SK-N-SH (cell line): ENCODE results near the gene MRPL41. TPM values are rescaled to one million over a fixed set of nuclear protein-coding genes. Genes with fewer than 3 reads are reported as not detected.

Experiments
- CTCF ChIA-PET: fragments of 300-600, 350-600 bp; formaldehyde crosslinking; extraction: SDS; loops from one replicate; lab custom pipeline; 2021; lab: Yijun Ruan, JAX
- POLR2A ChIA-PET: fragments of 350-600 bp; sonication (Branson Sonifier 250); formaldehyde crosslinking; extraction: SDS; loops from one replicate; lab custom pipeline; 2020; ENCODE audit warnings: antibody characterized with exemption, inconsistent platforms; lab: Yijun Ruan, JAX
- DNase-seq: peaks from one replicate; pipeline ENCODE4 v3.0.0; 2012
- H2AFZ ChIP-seq: fragments of 200-600 bp; sonication (generic); 2 replicates; pipeline ENCODE4 v1.8.1; 2016; ENCODE audit warnings: antibody characterized with exemption, mild to moderate bottlenecking, low read depth
- H3F3A ChIP-seq: fragments of 200-600 bp; sonication (generic); replicated peaks from 2 replicates; pipeline ENCODE3; 2016; ENCODE audit warnings: antibody characterized with exemption, mild to moderate bottlenecking; ENCODE audit not compliant: insufficient read depth
- H3K27ac ChIP-seq, 2 experiments: fragments of 200-500 bp in 1 of 2; fragments of 200-600 bp in 1 of 2; sonication (Bioruptor generic) in 1 of 2; sonication (generic), shearing (Covaris generic) in 1 of 2; 2 replicates each; pipeline versions ENCODE4 v1.5.1 to v1.6.1; 2014 to 2016; ENCODE audit warnings: low read depth in 2 of 2, inconsistent platforms in 1 of 2, low read length in 1 of 2, mild to moderate bottlenecking in 1 of 2, mixed read lengths in 1 of 2
- H3K27me3 ChIP-seq: fragments of 200-600 bp; sonication (generic), shearing (Covaris generic); 2 replicates; pipeline ENCODE4 v1.6.1; 2016; ENCODE audit warnings: mixed run types; ENCODE audit not compliant: insufficient read depth
- H3K36me3 ChIP-seq, 2 experiments: fragments of 200-500 bp in 1 of 2; fragments of 200-600 bp in 1 of 2; sonication (Bioruptor generic) in 1 of 2; sonication (generic) in 1 of 2; replicated peaks in 1 of 2; 2 replicates each; pipeline versions ENCODE3 to v1.5.1; 2014 to 2016; ENCODE audit warnings: low read length in 1 of 2, mild to moderate bottlenecking in 1 of 2; ENCODE audit not compliant: insufficient read depth in 2 of 2, control insufficient read depth in 1 of 2
- H3K4me1 ChIP-seq, 2 experiments: fragments of 200-500 bp in 1 of 2; fragments of 200-600 bp in 1 of 2; sonication (Bioruptor generic) in 1 of 2; sonication (generic), shearing (Covaris generic) in 1 of 2; 2 replicates each; pipeline versions ENCODE4 v1.5.1 to v1.6.1; 2014 to 2016; ENCODE audit warnings: low read depth in 1 of 2, low read length in 1 of 2, mixed run types in 1 of 2; ENCODE audit not compliant: insufficient read depth in 2 of 2, control insufficient read depth in 1 of 2
- H3K4me2 ChIP-seq: fragments of 200-600 bp; sonication (generic), shearing (Covaris generic); 2 replicates; pipeline ENCODE4 v1.6.1; 2017; ENCODE audit warnings: mixed run types
- H3K4me3 ChIP-seq, 2 experiments: fragments of 200-500 bp in 1 of 2; fragments of 200-600 bp in 1 of 2; sonication (Bioruptor generic) in 1 of 2; sonication (generic), shearing (Covaris generic) in 1 of 2; 2 replicates each; pipeline versions ENCODE4 v1.5.1 to v1.8.1; 2014 to 2016; ENCODE audit warnings: low read depth in 2 of 2, inconsistent platforms in 1 of 2, low read length in 1 of 2, mild to moderate bottlenecking in 1 of 2, mixed read lengths in 1 of 2, moderate library complexity in 1 of 2
- H3K79me2 ChIP-seq: fragments of 200-600 bp; sonication (generic); 2 replicates; pipeline ENCODE4 v1.8.1; 2017; ENCODE audit warnings: mild to moderate bottlenecking; ENCODE audit not compliant: insufficient read depth
- H3K9ac ChIP-seq: fragments of 200-600 bp; sonication (generic); 2 replicates; pipeline ENCODE4 v1.6.1; 2017; ENCODE audit warnings: mixed run types
- H3K9me2 ChIP-seq: fragments of 200-600 bp; sonication (generic); 2 replicates; pipeline ENCODE4 v1.6.1; 2017; ENCODE audit warnings: mixed run types
- H3K9me3 ChIP-seq: fragments of 200-600 bp; sonication (generic); 2 replicates; pipeline ENCODE4 v1.6.1; 2017; ENCODE audit warnings: mixed run types, mild to moderate bottlenecking, moderate library complexity
- H4K20me1 ChIP-seq: fragments of 200-600 bp; sonication (generic); 2 replicates; pipeline ENCODE4 v1.6.1; 2017; ENCODE audit warnings: mild to moderate bottlenecking, mixed run types; ENCODE audit not compliant: insufficient read depth
- EZH2phosphoT487 ChIP-seq: fragments of 200-600 bp; sonication (generic); IDR thresholded peaks from 2 replicates; pipeline ENCODE4 v1.6.1; 2017; ENCODE audit warnings: low read depth, mixed run types, mild to moderate bottlenecking, antibody characterized with exemption, moderate library complexity, borderline replicate concordance
- JUND ChIP-seq: IDR thresholded peaks from 2 replicates; pipeline ENCODE4 v1.4.0; 2012
- MEF2A ChIP-seq: IDR thresholded peaks from 2 replicates; pipeline ENCODE4 v1.4.0; 2012; ENCODE audit warnings: low read depth, borderline replicate concordance
- NRF1 ChIP-seq: IDR thresholded peaks from 2 replicates; pipeline ENCODE4 v1.6.1; 2012; ENCODE audit warnings: low read depth, mild to moderate bottlenecking, low read length
- PBX3 ChIP-seq: IDR thresholded peaks from 2 replicates; pipeline ENCODE4; 2012
- POLR2AphosphoS5 ChIP-seq: IDR thresholded peaks from 2 replicates; pipeline ENCODE4 v1.6.1; 2012; ENCODE audit warnings: low read depth, low read length
- RAD21 ChIP-seq: IDR thresholded peaks from 2 replicates; pipeline ENCODE4 v1.6.1; 2012; ENCODE audit warnings: mild to moderate bottlenecking, low read length
- SIN3A ChIP-seq: IDR thresholded peaks from 2 replicates; pipeline ENCODE4 v1.6.1; 2012; ENCODE audit warnings: low read depth, mild to moderate bottlenecking, low read length, moderate library complexity, borderline replicate concordance
- TAF1 ChIP-seq: IDR thresholded peaks from 2 replicates; pipeline ENCODE4 v1.6.1; 2012; ENCODE audit warnings: low read depth, mild to moderate bottlenecking, low read length, moderate library complexity, borderline replicate concordance
- TCF12 ChIP-seq: IDR thresholded peaks from 2 replicates; pipeline ENCODE4 v1.4.0; 2012
- TEAD4 ChIP-seq: IDR thresholded peaks from 2 replicates; pipeline ENCODE4 v1.4.0; 2012; ENCODE audit warnings: mild to moderate bottlenecking, borderline replicate concordance; ENCODE audit not compliant: insufficient read depth
- YY1 ChIP-seq: IDR thresholded peaks from 2 replicates; pipeline ENCODE4 v1.4.0; 2012; ENCODE audit warnings: low read depth, mild to moderate bottlenecking
- ZBTB33 ChIP-seq: IDR thresholded peaks from 2 replicates; pipeline ENCODE4 v1.4.0; 2012; ENCODE audit warnings: low read depth, borderline replicate concordance
- WGBS: methylation state at CpG from one replicate; pipeline ENCODE4 v1.1.6; 2017; ENCODE audit warnings: low lambda C conversion rate; 5-methylcytosine and 5-hydroxymethylcytosine counted together
- polyA plus RNA-seq, 3 experiments: library from polyadenylated mRNA; depleted of rRNA; stranded (reverse); fragments of >200 nt; gene quantifications; 2 replicates each; pipeline ENCODE4 v1.2.3, GENCODE V29; 2012
- TF ChIP-seq, protein P1 (sequence below): IDR thresholded peaks from 2 replicates; pipeline ENCODE4 v1.4.0; 2012; ENCODE audit warnings: low read depth, borderline replicate concordance
- TF ChIP-seq, protein P2 (sequence below): fragments of 200-600 bp; sonication (generic); IDR thresholded peaks from 2 replicates; pipeline ENCODE4 v1.6.1; 2017; ENCODE audit warnings: antibody characterized with exemption, mild to moderate bottlenecking, moderate library complexity
- TF ChIP-seq, protein P3 (sequence below): fragments of 150-350 bp; IDR thresholded peaks from 2 replicates; pipeline ENCODE4 v1.6.1; 2017; ENCODE audit warnings: antibody characterized with exemption, low read length, low read depth, borderline replicate concordance

MRPL41 gene
- polyA plus RNA-seq, 1 of the 3 experiments (the other 2 are of a cell fraction) = 58.9 TPM

- 100% methylated on average over 1 of the region's 1 CpG for WGBS
- Histone ChIP-seq H3K9me3 (no peaks in the 10 kb centered on the region), H3K9ac (no peak overlapping the region), H3K27ac (no peak overlapping the region)
- TF ChIP-seq PBX3 (no peak), YY1 (no peak), TAF1 (no peak), ZBTB33 (no peak), POLR2AphosphoS5 (no peak), TCF12 (no peak), NRF1 (no peak), JUND (no peak), EZH2phosphoT487 (no peak), TEAD4 (no peak), MEF2A (no peak), RAD21 (no peak), SIN3A (no peak)
- TF ChIP-seq, protein P1, sequence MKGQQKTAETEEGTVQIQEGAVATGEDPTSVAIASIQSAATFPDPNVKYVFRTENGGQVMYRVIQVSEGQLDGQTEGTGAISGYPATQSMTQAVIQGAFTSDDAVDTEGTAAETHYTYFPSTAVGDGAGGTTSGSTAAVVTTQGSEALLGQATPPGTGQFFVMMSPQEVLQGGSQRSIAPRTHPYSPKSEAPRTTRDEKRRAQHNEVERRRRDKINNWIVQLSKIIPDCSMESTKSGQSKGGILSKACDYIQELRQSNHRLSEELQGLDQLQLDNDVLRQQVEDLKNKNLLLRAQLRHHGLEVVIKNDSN = no peak
- TF ChIP-seq, protein P2, sequence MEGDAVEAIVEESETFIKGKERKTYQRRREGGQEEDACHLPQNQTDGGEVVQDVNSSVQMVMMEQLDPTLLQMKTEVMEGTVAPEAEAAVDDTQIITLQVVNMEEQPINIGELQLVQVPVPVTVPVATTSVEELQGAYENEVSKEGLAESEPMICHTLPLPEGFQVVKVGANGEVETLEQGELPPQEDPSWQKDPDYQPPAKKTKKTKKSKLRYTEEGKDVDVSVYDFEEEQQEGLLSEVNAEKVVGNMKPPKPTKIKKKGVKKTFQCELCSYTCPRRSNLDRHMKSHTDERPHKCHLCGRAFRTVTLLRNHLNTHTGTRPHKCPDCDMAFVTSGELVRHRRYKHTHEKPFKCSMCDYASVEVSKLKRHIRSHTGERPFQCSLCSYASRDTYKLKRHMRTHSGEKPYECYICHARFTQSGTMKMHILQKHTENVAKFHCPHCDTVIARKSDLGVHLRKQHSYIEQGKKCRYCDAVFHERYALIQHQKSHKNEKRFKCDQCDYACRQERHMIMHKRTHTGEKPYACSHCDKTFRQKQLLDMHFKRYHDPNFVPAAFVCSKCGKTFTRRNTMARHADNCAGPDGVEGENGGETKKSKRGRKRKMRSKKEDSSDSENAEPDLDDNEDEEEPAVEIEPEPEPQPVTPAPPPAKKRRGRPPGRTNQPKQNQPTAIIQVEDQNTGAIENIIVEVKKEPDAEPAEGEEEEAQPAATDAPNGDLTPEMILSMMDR = no peak
- TF ChIP-seq, protein P3, sequence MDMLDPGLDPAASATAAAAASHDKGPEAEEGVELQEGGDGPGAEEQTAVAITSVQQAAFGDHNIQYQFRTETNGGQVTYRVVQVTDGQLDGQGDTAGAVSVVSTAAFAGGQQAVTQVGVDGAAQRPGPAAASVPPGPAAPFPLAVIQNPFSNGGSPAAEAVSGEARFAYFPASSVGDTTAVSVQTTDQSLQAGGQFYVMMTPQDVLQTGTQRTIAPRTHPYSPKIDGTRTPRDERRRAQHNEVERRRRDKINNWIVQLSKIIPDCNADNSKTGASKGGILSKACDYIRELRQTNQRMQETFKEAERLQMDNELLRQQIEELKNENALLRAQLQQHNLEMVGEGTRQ = no peak
- TF ChIP-seq, all 33 proteins: peak for 0
- ChIA-PET CTCF (interaction anchor here (0.6 kb wide), 1 partner anchor 1921 kb away, joined by 3 read pairs; no protein-coding TSS in a partner anchor), POLR2A (no interaction called here)
- H4K20me1 ChIP-seq = no peaks in the 10 kb centered on the region
- H3F3A ChIP-seq = peaks cover 12% of the 10 kb centered on the region
- peaks cover 24 to 27% of the 10 kb centered on the region in 2 experiments for H3K36me3 ChIP-seq
- peaks cover 5 to 12% of the 10 kb centered on the region in 2 experiments; a peak in 1 of 4 replicates for H3K4me1 ChIP-seq
- H3K79me2 ChIP-seq = peaks cover 21% of the 10 kb centered on the region
- H3K9me2 ChIP-seq = no peaks in the 10 kb centered on the region
- no peak overlapping the region for H3K4me3 ChIP-seq
- H3K27me3 ChIP-seq = no peaks in the 10 kb centered on the region
- no peak overlapping the region for H3K4me2 ChIP-seq
- H2AFZ ChIP-seq = no peak overlapping the region
- no peak for DNase-seq
Observed at GRCh38 chr9:137554349-137554748, 2.7 kb downstream of the MRPL41 start.
